ENCODE data around the gene AKR1C2.
"Not testable (repeated sequence)": the region's sequence is repeated elsewhere in the genome, so short reads cannot be mapped to it uniquely, and the experiment has no call there.

Gene AKR1C2

GRCh38 chr10:4951512-4952162 lies 52.0 kb downstream of the AKR1C2 start:
- DNase-seq, result not testable (repeated sequence)

GRCh38 chr10:4947635-4948596 lies 55.7 kb downstream of the AKR1C2 start:
- no peak for DNase-seq

GRCh38 chr10:4947039-4947634 lies 56.5 kb downstream of the AKR1C2 start:
- no peak for DNase-seq

DNA sequence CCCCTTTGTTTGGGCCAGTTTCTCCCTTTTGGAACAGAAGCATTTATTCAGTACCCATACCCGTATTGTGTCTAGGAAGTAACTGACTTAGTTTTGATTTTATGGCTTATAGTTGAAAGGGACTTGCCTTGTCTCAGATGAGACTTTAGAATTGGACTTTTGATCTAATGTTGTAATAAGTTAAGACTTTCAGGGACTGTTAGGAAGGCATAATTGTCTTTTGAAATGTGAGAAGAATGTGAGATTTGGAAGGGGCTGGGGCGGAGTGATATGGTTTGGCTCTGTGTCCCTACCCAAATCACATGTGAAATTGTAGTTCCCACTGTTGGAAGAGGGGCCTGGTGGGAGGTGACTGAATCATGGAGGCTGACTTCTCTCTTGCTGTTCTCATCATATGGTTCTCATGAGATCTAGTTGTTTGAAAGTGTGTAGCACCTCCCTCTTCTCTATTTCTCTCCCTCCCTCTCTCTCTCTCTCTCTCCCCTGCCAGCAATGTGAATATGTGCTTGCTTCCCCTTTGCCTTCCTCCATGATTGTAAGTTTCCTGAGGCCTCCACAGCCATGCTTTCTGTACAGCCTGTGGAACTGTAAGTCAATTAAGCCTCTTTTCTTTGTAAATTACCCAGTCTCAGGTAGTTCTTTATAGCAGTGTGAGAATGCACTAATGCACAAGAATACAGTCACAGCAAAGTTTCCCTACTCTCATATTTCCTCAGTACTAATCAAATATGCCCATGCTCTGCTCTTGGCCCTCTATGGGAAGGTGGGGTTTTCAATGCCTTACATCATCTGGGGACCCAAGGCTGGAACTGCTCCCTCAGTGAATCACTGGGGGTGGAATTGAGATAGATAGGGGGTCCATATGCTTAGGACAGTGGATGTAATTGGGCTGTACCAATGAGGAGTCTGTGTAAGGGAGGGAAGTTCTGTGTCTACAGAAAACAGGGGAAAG lies 57.6 kb downstream of the AKR1C2 start:
- no peak for DNase-seq

DNA sequence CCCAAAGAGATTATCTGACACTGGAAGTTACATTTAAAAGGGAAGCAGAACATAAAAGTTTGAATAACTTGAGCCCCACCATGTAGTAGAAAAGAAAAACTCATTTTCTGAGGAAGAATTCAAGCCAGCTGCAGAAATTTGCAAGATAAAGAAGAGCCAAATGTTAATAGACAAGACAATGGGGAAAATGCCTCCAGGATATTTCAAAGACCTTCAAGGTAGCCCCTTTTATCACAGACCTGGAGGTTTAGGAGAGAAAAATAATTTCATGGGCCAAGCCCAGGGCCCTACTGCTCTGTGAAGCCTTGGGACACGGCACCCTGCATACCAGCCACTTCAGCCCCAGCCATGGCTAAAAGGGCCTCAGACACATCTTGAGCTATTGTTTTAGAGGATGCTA lies 58.8 kb downstream of the AKR1C2 start:
- no peak for DNase-seq

- DNase-seq, result no peak
Observed at GRCh38 chr10:4943821-4944220, 59.8 kb downstream of the AKR1C2 start.

GRCh38 chr10:4943416-4943815 lies 60.2 kb downstream of the AKR1C2 start:
- DNase-seq, result not testable (repeated sequence)

DNA sequence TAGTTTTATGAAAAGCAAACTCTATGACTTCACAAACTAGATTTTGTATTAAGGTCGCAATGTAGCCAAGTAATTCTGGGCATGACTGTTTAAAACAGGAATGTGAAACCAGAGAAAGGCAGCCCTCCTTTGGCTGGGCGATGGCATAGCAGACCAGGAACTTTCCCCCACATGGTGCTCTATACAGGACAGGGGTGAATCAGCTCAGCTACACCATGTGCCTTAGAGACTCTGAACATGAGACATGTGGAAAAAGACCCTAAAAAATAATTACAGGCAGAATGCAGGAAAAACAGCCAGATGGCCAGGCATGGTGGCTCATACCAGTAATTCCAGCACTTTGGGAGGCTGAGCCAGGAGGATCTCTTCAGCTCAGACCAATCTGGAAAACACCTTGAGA lies 60.7 kb downstream of the AKR1C2 start:
- DNase-seq, result not testable (repeated sequence)

DNA sequence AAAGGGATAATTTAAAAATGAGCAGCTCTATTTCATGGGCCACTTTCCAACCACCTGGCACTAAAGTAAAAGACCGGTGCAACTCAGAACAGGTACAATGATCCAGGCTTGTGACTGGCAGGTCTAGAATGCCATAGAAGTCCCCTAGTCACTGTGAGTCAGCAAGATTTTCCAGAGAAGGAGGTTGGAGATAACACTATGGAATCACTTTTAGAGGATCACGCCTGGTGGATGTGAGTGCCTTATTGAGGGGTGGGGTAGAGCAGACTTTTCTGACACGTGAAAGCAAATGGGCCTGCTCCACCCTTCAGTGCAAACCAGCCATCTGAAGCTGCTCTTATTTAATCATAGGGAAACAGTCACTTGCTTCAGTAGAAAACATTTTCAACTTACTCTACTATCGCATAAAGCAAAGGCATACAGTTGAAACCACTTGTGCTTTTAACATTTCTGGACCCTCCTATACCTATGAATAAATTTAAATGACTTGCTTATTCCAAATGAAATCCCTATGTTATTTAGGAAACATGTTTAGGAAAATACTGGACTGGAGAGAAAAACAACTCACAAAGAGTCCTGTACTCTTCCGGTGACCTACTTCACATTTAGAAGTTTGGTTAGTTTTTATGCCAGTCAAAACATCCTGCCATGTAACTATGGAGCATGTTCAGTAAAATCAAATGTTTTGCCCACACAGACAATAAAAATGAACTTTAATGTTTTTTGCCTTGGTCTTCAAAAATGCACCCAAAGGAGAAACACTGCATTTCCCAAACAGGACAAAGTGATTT lies 61.9 kb downstream of the AKR1C2 start:
- no peak for DNase-seq

GRCh38 chr10:4940909-4941308 lies 62.7 kb downstream of the AKR1C2 start:
- DNase-seq, result not testable (repeated sequence)

DNA sequence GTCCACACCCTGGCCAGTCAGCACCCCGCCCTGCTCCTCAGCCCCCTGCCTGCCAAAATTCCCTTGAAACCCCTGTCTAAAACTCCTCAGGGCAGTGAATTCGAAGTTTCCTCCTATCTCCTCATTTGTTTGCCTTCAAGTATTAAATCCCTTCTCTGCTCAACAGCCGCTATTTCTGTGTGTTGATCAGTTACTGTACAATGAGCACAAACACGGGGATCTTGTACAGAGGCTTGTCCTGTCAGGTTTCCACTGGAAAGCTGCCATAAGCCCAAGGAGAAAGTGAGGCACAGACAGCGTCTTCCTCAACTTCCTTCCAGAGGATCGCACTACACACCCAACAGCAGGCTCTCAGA lies 63.6 kb downstream of the AKR1C2 start:
- DNase-seq, result not testable (repeated sequence)

- no peak for DNase-seq
Observed at GRCh38 chr10:4939224-4940072, 64.2 kb downstream of the AKR1C2 start.
